Gastroesophageal sphincter (tissue), 3 donors: ENCODE data around the gene WNT11.

Source experiments
- EP300 ChIP-seq: sonication (generic); formaldehyde crosslinking; IDR thresholded peaks from one replicate; pipeline ENCODE4 v1.6.1; 2017; ENCODE audit warnings: antibody characterized with exemption, mild to moderate bottlenecking
- POLR2A ChIP-seq, 2 donors: fragments of 450-650 bp; IDR thresholded peaks; one replicate each; pipeline ENCODE4 v1.6.1; 2017; ENCODE audit warnings: antibody characterized with exemption in 2 of 2, mild to moderate bottlenecking in 2 of 2, moderate library complexity in 1 of 2
- TF ChIP-seq, protein P1 (sequence below), 4 experiments: fragments of 200-600 bp in 2 of 4; fragments of 450-650 bp in 2 of 4; sonication (generic) in 1 of 4; IDR thresholded peaks; one replicate each; pipeline ENCODE4 v1.5.1; 2017 to 2019; ENCODE audit warnings: antibody characterized with exemption in 4 of 4, mild to moderate bottlenecking in 2 of 4, moderate library complexity in 2 of 4

DNA sequence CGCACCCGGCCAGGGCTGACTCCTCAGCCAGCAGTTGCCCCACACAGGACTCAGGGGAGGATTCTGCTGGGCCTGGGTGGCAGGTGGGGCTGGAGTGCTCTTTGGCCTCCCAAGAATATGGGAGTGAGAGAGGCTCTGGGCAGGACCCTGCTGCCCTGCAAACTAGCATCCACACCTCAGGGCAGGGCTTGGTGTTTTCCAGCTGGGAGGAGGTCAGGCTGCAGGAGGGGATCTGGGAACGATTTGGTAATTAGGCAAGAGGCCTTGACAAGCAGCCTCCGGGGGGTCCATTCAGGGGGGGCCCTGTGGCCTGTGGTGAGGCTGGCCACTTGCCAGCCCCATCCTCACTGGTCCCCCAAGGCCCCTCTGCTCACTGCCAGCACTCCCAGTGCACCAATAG is 35.8 kb downstream of the WNT11 start:
- TF ChIP-seq, protein P1, sequence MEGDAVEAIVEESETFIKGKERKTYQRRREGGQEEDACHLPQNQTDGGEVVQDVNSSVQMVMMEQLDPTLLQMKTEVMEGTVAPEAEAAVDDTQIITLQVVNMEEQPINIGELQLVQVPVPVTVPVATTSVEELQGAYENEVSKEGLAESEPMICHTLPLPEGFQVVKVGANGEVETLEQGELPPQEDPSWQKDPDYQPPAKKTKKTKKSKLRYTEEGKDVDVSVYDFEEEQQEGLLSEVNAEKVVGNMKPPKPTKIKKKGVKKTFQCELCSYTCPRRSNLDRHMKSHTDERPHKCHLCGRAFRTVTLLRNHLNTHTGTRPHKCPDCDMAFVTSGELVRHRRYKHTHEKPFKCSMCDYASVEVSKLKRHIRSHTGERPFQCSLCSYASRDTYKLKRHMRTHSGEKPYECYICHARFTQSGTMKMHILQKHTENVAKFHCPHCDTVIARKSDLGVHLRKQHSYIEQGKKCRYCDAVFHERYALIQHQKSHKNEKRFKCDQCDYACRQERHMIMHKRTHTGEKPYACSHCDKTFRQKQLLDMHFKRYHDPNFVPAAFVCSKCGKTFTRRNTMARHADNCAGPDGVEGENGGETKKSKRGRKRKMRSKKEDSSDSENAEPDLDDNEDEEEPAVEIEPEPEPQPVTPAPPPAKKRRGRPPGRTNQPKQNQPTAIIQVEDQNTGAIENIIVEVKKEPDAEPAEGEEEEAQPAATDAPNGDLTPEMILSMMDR (IDR thresholded peaks at IDR 0.05): no peak
- no peak for TF ChIP-seq POLR2A (IDR thresholded peaks at IDR 0.05)
- no peak for TF ChIP-seq EP300
